Esophagus muscularis mucosa (tissue), 4 donors: Measurements from ENCODE around the gene HLCS.

Experiments
- CTCF ChIP-seq, 3 experiments: fragments of 200-600 bp in 2 of 3; fragments of 450-650 bp in 1 of 3; sonication (generic) in 2 of 3; IDR thresholded peaks; one replicate each; pipeline ENCODE4 v1.5.1; 2017 to 2019; ENCODE audit warnings: antibody characterized with exemption in 3 of 3, mild to moderate bottlenecking in 2 of 3, moderate library complexity in 1 of 3
- EP300 ChIP-seq: sonication (generic); formaldehyde crosslinking; IDR thresholded peaks from one replicate; pipeline ENCODE4 v1.6.1; 2017; ENCODE audit warnings: antibody characterized with exemption
- POLR2AphosphoS5 ChIP-seq, 2 donors: sonication (generic); formaldehyde crosslinking; IDR thresholded peaks; one replicate each; pipeline ENCODE4 v1.6.1; 2017; ENCODE audit warnings: antibody characterized with exemption in 2 of 2

GRCh38 chr21:36981977-36982700 is 15.7 kb upstream of the HLCS start:
- TF ChIP-seq CTCF (IDR thresholded peaks at IDR 0.05) (no peak), POLR2AphosphoS5 (IDR thresholded peaks at IDR 0.05) (no peak), EP300 (no peak)
